NK-92 (cell line): ENCODE results near the gene HERC3.

Source experiments
- DNase-seq: peaks from one replicate; lab custom pipeline; 2025; ENCODE audit not compliant: unreplicated experiment; lab: John Stamatoyannopoulos, UW

HERC3 gene

DNA sequence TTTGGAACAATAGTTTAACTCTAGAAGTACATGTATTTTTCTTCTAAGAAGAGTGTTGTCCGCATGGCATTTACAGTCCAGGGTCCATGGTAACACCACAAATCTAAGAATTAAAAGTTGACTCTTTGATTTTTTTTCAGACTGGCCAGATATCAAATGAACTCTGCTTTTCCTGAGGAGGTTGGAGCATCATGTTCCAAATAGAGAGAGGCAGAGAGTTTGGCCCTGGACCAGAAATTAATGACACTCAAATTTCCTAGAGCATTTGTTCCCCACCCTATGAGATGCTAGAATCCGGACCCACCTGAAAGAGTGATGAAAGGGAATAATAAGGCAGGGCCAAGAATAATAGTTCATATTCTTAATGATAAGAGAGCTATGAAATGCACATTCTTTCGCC, 152.3 kb downstream of the HERC3 start:
- DNase-seq, result no peak

DNA sequence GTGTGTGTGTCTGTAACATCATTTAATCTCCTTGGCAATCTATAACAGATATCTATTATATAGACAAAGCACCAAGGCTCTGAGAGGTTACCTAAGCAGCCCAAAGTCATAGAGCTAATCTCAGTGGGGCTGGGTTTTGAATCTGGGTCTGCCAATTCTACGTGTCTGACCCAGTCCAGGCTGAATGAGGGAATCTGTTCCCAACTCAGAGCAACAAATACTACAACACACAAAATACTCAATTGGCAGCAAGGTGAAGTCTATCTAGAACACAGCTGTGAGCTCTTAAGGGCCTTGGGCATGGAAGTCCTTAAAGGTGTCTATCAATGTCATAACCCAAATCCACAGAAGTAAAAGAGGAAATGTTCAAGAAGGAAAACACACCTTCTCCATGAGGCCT, 152.9 kb downstream of the HERC3 start:
- no peak for DNase-seq

DNA sequence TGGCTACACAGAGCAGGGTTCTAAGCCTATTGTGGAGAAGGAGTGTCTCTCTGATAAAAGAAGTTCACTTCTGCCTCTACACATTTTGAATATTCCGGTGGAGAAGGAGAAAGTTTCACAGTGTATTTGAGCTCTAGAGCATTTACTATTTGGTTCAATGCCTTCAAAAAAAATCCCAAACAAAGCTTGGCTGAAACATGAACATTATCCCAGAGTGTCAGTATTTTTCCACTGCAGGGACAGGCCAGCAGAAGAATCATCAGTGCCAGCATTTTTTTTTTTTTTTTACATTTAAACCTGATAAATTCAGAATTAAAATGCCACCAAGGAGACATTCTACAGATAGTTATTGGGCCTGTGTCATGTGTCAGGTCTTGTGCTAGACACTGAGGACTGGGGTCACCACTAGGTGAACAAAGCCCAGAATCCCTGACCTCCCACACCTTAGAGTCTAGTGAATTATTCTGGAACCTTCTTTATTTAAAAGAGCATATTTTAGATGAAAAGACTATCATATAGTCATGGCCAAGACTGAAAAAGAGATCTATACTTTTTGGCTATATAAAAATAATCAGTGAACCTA, 153.4 kb downstream of the HERC3 start:
- DNase-seq, result no peak

DNA sequence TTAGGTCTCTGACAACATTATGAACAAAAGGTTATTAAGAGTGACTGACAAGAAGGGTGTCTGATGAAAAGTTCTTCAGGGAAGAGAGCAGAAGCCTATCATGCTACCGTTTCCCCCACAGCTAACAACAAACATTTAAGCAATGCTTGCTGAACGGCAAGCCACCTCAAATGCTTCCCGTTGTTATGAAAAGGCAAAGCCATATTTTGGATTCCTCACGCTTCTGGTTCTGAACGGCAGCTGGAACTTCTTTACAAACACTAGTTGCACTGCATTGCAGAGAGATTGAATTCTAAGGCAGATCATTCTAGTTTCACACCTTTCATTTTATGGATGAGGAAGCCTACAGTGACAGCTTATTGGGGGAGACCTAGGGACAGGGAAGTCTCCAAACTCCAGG, 153.9 kb downstream of the HERC3 start:
- no peak for DNase-seq

DNA sequence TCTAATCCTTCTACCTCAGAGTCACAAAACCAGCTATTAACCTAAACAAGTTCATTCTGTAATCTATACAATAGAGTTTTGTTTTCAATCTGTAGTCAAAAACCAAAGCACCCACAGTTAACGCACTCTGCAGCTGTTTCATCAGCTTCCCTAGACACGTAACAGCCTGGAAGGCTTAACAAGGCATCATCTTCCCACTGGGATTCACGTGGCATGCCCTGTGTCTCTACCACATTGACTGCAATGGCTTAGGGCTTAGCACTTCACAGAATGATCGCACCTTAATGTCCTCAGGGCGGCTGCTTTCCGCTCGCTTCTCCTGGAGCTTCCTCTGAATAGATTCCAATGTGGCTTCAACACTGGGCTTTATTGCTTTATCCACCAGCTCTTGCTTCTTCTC, 155.1 kb downstream of the HERC3 start:
- no peak for DNase-seq

DNA sequence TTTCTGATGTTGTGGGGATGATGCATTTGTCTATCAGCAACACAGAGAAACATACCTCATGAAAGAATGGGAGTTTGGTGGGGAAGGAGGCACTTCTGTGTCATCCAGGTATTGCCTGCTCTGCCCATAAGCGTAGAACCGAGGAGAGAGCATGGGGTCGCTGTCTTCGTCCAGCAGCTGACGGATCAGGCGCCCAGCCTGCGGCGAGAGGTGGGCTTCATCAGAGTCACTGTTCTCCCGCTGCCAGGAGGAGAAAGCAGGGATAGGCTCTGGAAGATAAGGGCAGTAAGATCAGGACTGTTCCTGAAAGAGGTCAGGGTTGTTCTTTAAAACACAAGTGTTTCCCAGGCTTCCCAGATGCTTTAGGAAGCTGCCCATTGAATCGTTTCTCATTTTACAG, 158.1 kb downstream of the HERC3 start:
- no peak for DNase-seq

DNA sequence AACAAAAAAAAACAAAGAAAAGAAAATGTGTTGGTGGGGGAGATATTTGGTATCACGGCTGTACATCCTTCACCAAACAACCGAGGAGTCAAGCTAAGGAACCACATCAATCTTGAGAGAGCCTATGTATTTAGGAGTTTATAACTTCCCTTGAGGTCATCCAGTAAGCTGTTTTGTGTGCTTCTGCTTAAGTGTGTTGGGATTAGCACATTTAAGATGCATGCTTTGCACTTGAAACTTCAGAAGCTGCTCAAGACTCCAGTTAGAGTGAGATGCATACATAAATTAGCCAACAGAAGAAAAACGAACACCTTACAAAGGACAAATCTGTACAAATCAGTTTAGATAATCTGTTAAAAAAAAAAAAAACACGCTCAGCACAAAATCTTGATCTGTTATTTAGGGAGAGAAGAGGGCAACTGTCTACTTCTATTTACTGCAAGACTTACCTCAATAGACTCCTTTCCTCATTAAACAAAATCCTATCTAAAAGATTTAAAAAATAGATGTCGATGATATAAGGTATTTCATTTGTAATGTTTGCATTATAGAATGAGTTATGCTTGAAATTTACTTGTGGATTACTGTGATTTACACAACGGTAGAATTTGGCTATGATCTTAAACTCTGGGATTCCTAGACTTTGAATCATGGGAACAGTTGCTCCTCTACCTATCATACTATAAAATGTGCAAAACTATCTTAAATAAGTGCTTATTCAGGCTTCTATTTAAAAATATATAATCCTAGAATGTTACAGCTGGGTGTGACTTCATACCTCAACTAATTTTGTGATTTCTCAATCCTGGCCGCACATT, 159.2 kb downstream of the HERC3 start:
- no peak for DNase-seq

DNA sequence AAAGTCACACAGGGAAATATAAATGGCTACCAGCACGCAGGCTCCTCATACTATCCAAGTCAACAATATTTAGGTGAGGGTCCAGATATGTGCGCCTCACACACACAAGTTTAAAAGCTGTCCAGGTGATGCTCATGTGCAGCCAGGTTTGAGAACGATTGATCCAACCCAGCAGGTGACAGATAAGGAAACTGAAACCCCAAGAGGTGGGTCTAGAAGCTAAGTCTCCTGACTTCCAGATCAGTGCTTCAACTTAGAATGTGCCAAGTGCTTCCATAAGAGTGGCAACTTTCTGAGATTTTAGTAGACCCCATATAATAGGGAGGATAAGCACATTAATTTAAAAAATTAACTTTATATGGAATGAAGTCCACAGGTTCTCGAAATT, 159.8 kb downstream of the HERC3 start:
- DNase-seq, result no peak

DNA sequence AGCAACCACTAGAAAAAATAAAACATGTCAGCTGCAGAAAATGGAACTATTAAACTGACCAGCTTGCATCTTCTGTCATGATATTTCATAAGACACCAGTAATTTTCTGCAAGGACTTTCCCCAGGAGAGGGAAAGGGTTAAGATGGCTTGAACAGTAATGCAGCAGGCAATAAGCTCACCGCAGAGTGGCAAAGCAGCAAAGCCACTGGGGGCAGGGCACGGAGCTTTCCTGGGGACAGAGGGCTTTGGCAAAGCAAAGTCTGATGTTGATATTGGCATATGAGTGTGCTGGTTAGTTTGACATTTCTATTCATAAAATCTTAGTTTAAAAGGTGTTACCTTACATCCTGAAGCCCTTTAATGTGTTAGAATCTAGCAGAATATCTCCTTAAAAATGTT, 160.5 kb downstream of the HERC3 start:
- no peak for DNase-seq

DNA sequence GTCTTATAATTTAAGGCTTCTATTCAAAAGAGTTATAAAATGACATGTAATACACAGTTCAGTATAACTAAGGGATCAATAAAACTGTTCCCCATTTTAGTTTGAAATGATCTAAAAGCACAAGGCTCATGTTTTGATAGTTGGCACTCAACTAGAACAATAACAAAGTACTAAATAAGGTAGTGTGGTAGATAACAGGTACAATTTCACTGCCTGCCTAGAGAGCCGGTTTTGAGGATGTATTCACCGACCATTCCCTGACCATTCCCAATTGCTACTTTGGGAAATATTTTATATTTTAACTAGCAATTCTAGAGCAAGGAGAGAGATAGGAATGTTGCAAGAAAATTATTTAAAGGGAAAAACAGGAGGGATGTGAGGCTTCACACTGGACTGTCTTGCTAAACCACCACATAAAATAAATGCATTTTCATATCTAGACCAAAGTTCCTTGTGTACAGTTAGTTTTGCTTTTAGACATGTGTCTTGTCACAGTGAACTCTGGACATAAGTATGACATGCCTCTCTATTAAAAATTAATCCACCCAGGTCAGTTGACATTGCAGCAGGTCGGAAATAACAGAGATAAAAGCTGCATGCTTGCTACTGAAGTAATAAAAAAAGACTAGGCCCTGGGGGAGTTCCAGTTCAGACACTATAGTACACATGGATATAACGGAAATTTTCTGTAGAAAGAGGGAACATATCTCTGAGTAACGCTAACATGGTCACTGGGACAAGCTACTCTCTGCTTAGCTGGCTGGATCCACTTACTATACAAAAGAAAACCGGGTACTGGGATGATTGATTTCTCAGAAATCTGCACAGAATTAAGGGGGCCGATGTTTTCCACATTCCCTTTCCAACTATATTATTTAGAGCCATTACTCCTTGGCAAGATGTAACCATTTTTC, 161.6 kb downstream of the HERC3 start:
- no peak for DNase-seq

DNA sequence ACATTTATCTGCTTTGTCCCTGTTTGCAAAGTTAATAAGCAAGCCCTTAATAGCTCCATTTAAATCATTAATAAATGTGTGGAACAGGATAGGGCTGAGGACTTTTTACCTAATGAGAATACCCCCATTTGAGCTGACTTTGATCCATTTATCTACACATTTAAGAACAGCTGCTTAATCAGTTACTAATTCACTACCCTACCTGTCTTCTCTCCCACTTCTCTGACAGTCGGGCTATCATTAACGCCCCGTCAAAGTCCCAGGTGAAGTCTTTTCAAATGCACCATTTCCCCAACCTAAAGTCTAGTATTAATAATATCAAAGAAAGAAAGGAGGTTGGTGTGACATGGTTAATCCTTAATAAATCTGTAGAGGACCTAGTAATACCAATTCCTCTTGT, 162.5 kb downstream of the HERC3 start:
- no peak for DNase-seq

DNA sequence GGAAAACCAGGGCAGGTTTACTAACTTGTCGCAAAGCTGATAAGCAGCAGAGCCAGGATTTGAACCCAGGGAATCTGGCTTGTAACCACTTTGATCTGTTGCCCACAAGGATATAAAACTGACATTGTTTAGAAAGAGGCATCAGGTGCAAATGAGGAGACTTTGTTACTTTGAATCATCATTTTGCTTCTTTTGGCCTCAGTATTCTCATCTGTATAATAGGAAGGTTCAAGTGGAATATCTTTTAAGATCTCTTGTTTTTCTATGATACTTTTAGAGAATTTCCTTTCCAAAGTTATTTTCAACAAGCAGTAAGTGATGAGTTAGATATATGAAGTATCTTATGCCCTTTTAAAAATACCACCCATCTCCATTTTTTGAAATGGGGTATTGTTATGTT, 163.2 kb downstream of the HERC3 start:
- DNase-seq, result no peak

DNA sequence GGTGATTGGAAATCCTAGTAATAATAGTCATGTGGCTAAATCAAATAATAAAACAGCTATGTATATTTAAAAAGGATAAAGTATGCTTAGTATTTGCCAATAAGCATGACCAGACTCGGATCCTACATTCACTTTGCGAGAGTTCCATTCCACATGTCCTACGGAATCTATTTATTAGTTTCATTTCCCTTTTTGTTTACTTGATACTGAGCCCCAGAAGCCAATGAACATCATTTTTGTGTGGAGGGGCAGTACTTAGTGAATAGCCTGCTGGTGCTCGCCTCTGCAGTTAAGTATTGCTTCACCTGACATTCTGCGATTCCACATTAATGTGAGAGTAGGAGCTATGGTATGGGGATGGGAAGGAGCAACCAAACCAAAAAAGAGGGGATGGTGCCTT, 163.9 kb downstream of the HERC3 start:
- no peak for DNase-seq

DNA sequence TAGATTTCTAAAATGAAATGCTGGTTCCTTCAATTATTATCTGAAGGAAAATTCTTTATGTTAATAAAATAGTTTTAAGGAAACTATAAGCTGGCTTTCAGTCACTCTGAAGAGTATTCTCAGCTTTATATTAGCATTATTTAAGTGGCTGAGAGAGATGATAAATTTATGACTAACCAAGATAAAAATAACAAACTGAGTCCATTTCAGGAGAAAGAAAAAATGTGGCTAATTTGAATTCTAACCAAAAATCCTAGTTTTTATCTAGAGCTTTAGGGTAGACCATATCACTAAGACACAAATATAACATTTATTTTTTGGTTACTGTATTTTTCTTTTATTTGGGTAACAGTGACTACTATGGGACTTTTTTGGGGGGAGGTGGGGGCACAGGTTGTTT, 164.8 kb downstream of the HERC3 start:
- DNase-seq, result no peak

DNA sequence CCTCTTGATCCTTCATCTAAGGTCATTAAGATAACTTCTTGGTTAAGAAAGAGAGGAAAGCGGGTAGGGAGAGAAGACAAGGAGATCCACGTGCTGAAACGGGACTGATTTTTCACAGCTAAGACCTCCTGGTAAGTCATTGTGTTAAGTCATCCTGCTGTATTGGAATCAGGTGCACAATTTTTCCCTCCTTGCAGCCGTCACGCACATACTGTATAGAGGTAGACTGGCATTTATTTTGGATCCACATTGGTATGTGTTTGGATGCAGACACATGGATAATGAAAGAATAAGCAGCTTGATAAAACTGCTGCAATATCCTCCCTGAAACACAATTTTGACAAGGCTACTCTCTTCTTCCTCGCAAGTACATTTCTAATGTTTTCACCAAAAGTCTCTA, 165.5 kb downstream of the HERC3 start:
- no peak for DNase-seq
